DND-41 (cell line): ENCODE measurements around the gene ZNF575.

Experiments
- ATAC-seq: fragments of 200-7000 bp; cut with Tn5 transposase; 3 replicates; pipeline ENCODE4 v1.9.1; 2021; ENCODE audit warnings: low read depth; ENCODE audit not compliant: insufficient read depth
- DNase-seq: peaks from one replicate; pipeline ENCODE4 v3.0.0-alpha.2; 2020
- H2AFZ ChIP-seq: 2 replicates; pipeline ENCODE4 v1.6.0; 2012; ENCODE audit warnings: low read depth, low read length
- H3K27ac ChIP-seq: 2 replicates; pipeline ENCODE4 v1.5.1; 2012; ENCODE audit warnings: low read length, inconsistent platforms
- H3K27me3 ChIP-seq: fragments of 200-600 bp; sonication (generic); 2 replicates; pipeline ENCODE4 v1.6.0; 2012; ENCODE audit warnings: low read length, mild to moderate bottlenecking, inconsistent platforms; ENCODE audit not compliant: insufficient read depth, poor library complexity
- H3K36me3 ChIP-seq: 2 replicates; pipeline ENCODE4 v1.5.1; 2012; ENCODE audit warnings: low read length, inconsistent platforms; ENCODE audit not compliant: insufficient read depth
- H3K4me1 ChIP-seq: 2 replicates; pipeline ENCODE4 v1.5.1; 2012; ENCODE audit warnings: mild to moderate bottlenecking, low read length; ENCODE audit not compliant: insufficient read depth
- H3K4me2 ChIP-seq: 2 replicates; pipeline ENCODE4 v1.6.0; 2012; ENCODE audit warnings: mild to moderate bottlenecking, moderate library complexity, low read length, inconsistent platforms; ENCODE audit not compliant: insufficient read depth
- H3K4me3 ChIP-seq, 2 experiments: fragments of 200-600 bp in 1 of 2; shearing (Covaris generic) in 1 of 2; 2 replicates each; pipeline ENCODE4 v1.5.1; 2012 to 2016; ENCODE audit warnings: inconsistent platforms in 2 of 2, low read length in 2 of 2, mild to moderate bottlenecking in 2 of 2, low read depth in 1 of 2, moderate library complexity in 1 of 2
- H3K79me2 ChIP-seq: 2 replicates; pipeline ENCODE4 v1.6.0; 2012; ENCODE audit warnings: low read length, inconsistent platforms; ENCODE audit not compliant: insufficient read depth
- H3K9ac ChIP-seq: 2 replicates; pipeline ENCODE4 v1.6.0; 2012; ENCODE audit warnings: low read depth, mild to moderate bottlenecking, inconsistent platforms, low read length, moderate library complexity
- H3K9me3 ChIP-seq: 2 replicates; pipeline ENCODE4 v1.5.1; 2012; ENCODE audit warnings: low read length, moderate library complexity, mild to moderate bottlenecking, inconsistent platforms; ENCODE audit not compliant: insufficient read depth, severe bottlenecking
- H4K20me1 ChIP-seq: 2 replicates; pipeline ENCODE4 v1.6.0; 2012; ENCODE audit warnings: low read length; ENCODE audit not compliant: insufficient read depth
- CTCF ChIP-seq: IDR thresholded peaks from 2 replicates; pipeline ENCODE4 v1.5.1; 2012; ENCODE audit warnings: borderline replicate concordance, low read length, moderate library complexity, mild to moderate bottlenecking; ENCODE audit not compliant: poor library complexity, severe bottlenecking; ENCODE audit errors: extremely low read depth
- EZH2 ChIP-seq: IDR thresholded peaks from 3 replicates; pipeline ENCODE4 v1.6.1; 2012; ENCODE audit warnings: borderline replicate concordance, low read depth, mild to moderate bottlenecking, moderate library complexity, low read length, inconsistent platforms; ENCODE audit not compliant: severe bottlenecking

Gene ZNF575

GRCh38 chr19:43555185-43555770, 22.3 kb downstream of the ZNF575 start:
- DNase-seq (peak; percentile 82), ATAC-seq (peak; percentile 96)
- no peaks in the 10 kb centered on the region for H3K79me2 ChIP-seq
- H3K4me1 ChIP-seq = no peaks in the 10 kb centered on the region
- H2AFZ ChIP-seq = no peak overlapping the region
- no peaks in the 10 kb centered on the region for H3K27me3 ChIP-seq
- H3K36me3 ChIP-seq = peaks cover 61% of the 10 kb centered on the region
- H3K9me3 ChIP-seq = no peaks in the 10 kb centered on the region
- no peak overlapping the region for H3K9ac ChIP-seq
- H3K27ac ChIP-seq = no peak overlapping the region
- TF ChIP-seq EZH2 (no peak), CTCF (peak; percentile 91)
- H3K4me2 ChIP-seq = no peak overlapping the region
- H3K4me3 ChIP-seq = no peak overlapping the region
- H4K20me1 ChIP-seq = peaks cover 8% of the 10 kb centered on the region; the same call in 1 of the 2 replicates

- Histone ChIP-seq H3K4me2 (no peak overlapping the region), H3K27me3 (no peaks in the 10 kb centered on the region), H3K36me3 (peaks cover 40% of the 10 kb centered on the region), H3K9ac (no peak overlapping the region), H3K9me3 (no peaks in the 10 kb centered on the region), H3K4me1 (peaks cover 28% of the 10 kb centered on the region), H3K27ac (no peak overlapping the region), H4K20me1 (peaks cover 23% of the 10 kb centered on the region), H3K4me3 (no peak overlapping the region), H3K79me2 (peaks cover 30% of the 10 kb centered on the region), H2AFZ (no peak overlapping the region)
- TF ChIP-seq CTCF (no peak), EZH2 (no peak)
- no peak for DNase-seq
- no peak for ATAC-seq
These were observed 27.7 kb downstream of the ZNF575 start for GRCh38 chr19:43560687-43561086.

- H3K9ac ChIP-seq = no peak overlapping the region
- H3K4me1 ChIP-seq = peaks cover 28% of the 10 kb centered on the region
- DNase-seq = no peak
- H4K20me1 ChIP-seq = peaks cover 23% of the 10 kb centered on the region
- H3K27ac ChIP-seq = peak overlapping the region; percentile 81
- H3K79me2 ChIP-seq = peaks cover 30% of the 10 kb centered on the region
- TF ChIP-seq CTCF (no peak), EZH2 (no peak)
- H3K4me2 ChIP-seq = no peak overlapping the region
- no peaks in the 10 kb centered on the region for H3K27me3 ChIP-seq
- no peaks in the 10 kb centered on the region for H3K9me3 ChIP-seq
- ATAC-seq = no peak
- H2AFZ ChIP-seq = no peak overlapping the region
- no peak overlapping the region for H3K4me3 ChIP-seq
- peaks cover 34% of the 10 kb centered on the region for H3K36me3 ChIP-seq
These were observed 28.4 kb downstream of the ZNF575 start for GRCh38 chr19:43561139-43561970.
